GM12878 (cell line): ENCODE data around the gene PLVAP. TPM values are rescaled to one million over a fixed set of nuclear protein-coding genes. Genes with fewer than 3 reads are reported as not detected.
A peak's percentile ranks its signal among the peaks of the same experiment; 100 is the strongest.

Experiments
- ATAC-seq: fragments of 200-7000 bp; cut with Tn5 transposase; 3 replicates; pipeline ENCODE4 v1.9.1; 2020; ENCODE audit warnings: mild to moderate bottlenecking, moderate library complexity
- BruUV-seq: library from RNA; stranded (reverse); fragments of 400-500 nt; replicated peaks from 2 replicates; lab custom pipeline; 2021; lab: Mats Ljungman, UMichigan
- CTCF ChIA-PET: fragments of 300-600 bp; sonication (Branson Sonifier 250); formaldehyde crosslinking; extraction: SDS; loops from one replicate; lab custom pipeline; 2021; ENCODE audit warnings: inconsistent platforms; lab: Yijun Ruan, JAX
- POLR2A ChIA-PET: fragments of 350-600 bp; formaldehyde crosslinking; extraction: SDS; loops from one replicate; lab custom pipeline; 2021; ENCODE audit warnings: inconsistent platforms; lab: Charles Lee
- RAD21 ChIA-PET: fragments of 300-600 bp; sonication (Branson Sonifier 250); formaldehyde crosslinking; loops from one replicate; lab custom pipeline; 2023; ENCODE audit warnings: antibody characterized with exemption; ENCODE audit not compliant: unreplicated experiment; lab: Charles Lee
- SMC1A ChIA-PET: fragments of 300-600 bp; sonication (Branson Sonifier 250); formaldehyde crosslinking; loops from one replicate; lab custom pipeline; 2023; ENCODE audit not compliant: unreplicated experiment, uncharacterized antibody; lab: Charles Lee
- DNase-seq: peaks from one replicate; pipeline ENCODE4 v3.0.0-alpha.2; 2011; ENCODE audit warnings: low read depth, low spot score
- FAIRE-seq: peaks from 3 replicates; lab custom pipeline; 2011; peaks lifted over from hg19 to GRCh38; lab: Jason Lieb, UNC
- H2AFZ ChIP-seq: 2 replicates; pipeline ENCODE4 v1.6.0; 2011; ENCODE audit warnings: low read depth, low read length, control low read depth; ENCODE audit not compliant: control insufficient read depth
- H3K27ac ChIP-seq: 2 replicates; pipeline ENCODE4 v1.5.1; 2011; ENCODE audit warnings: control low read depth; ENCODE audit not compliant: control insufficient read depth, insufficient read depth
- H3K27me3 ChIP-seq, 2 experiments: replicated peaks in 1 of 2; 2 replicates each; pipeline versions ENCODE4 v1.6.0 to v1.6.1; 2011; ENCODE audit warnings: low read length in 1 of 2; ENCODE audit not compliant: control insufficient read depth in 2 of 2, insufficient read depth in 2 of 2
- H3K36me3 ChIP-seq, 2 experiments: 2 replicates each; pipeline ENCODE4 v1.5.1; 2011; ENCODE audit warnings: low read length in 1 of 2; ENCODE audit not compliant: control insufficient read depth in 2 of 2, insufficient read depth in 2 of 2
- H3K4me1 ChIP-seq: 2 replicates; pipeline ENCODE4 v1.6.1; 2011; ENCODE audit warnings: mild to moderate bottlenecking, low read length, moderate library complexity, mixed read lengths; ENCODE audit not compliant: control insufficient read depth, insufficient read depth
- H3K4me2 ChIP-seq: 2 replicates; pipeline ENCODE4 v1.6.0; 2011; ENCODE audit warnings: control low read depth; ENCODE audit not compliant: control insufficient read depth, insufficient read depth
- H3K4me3 ChIP-seq: fragments of 200-600 bp; sonication (generic); 2 replicates; pipeline ENCODE4 v1.5.1; 2016
- H3K79me2 ChIP-seq: 2 replicates; pipeline ENCODE4 v1.6.0; 2011; ENCODE audit warnings: low read length; ENCODE audit not compliant: control insufficient read depth, insufficient read depth
- H3K9ac ChIP-seq: 2 replicates; pipeline ENCODE4 v1.8.0; 2011; ENCODE audit warnings: low read length, control low read depth, mixed read lengths; ENCODE audit not compliant: control insufficient read depth, insufficient read depth
- H3K9me3 ChIP-seq: replicated peaks from 3 replicates; pipeline ENCODE4 v1.5.1; 2011; ENCODE audit warnings: mild to moderate bottlenecking, low read length; ENCODE audit not compliant: control insufficient read depth, insufficient read depth
- H4K20me1 ChIP-seq: 2 replicates; pipeline ENCODE4 v1.6.0; 2011; ENCODE audit not compliant: control insufficient read depth, insufficient read depth
- CEBPB ChIP-seq, 2 experiments: fragments of 150-350 bp in 1 of 2; IDR thresholded peaks; 2 replicates each; pipeline ENCODE4 v1.6.1; 2012 to 2014; ENCODE audit warnings: low read depth in 2 of 2, low read length in 2 of 2, borderline replicate concordance in 1 of 2, inconsistent platforms in 1 of 2
- EZH2 ChIP-seq: IDR thresholded peaks from 2 replicates; pipeline ENCODE4 v1.6.1; 2012; ENCODE audit warnings: low read depth, mild to moderate bottlenecking, control low read depth, inconsistent platforms, low read length, borderline replicate concordance; ENCODE audit not compliant: control insufficient read depth
- HCFC1 ChIP-seq: fragments of 150-350 bp; IDR thresholded peaks from 2 replicates; pipeline ENCODE4 v1.6.1; 2014; ENCODE audit warnings: low read length
- POLR2AphosphoS2 ChIP-seq: IDR thresholded peaks from 2 replicates; pipeline ENCODE4 v1.6.1; 2011; ENCODE audit warnings: low read depth, mild to moderate bottlenecking, low read length, improper control_type of control experiment, moderate library complexity
- RB1 ChIP-seq: fragments of 450-650 bp; formaldehyde crosslinking; IDR thresholded peaks from 2 replicates; pipeline ENCODE4 v1.6.1; 2017; ENCODE audit warnings: mild to moderate bottlenecking, borderline replicate concordance
- RUNX3 ChIP-seq: IDR thresholded peaks from 2 replicates; pipeline ENCODE4 v1.6.1; 2012; ENCODE audit warnings: low read length, inconsistent platforms
- TCF3 ChIP-seq: IDR thresholded peaks from 2 replicates; pipeline ENCODE4 v1.6.1; 2012; ENCODE audit warnings: low read depth, mild to moderate bottlenecking, low read length, borderline replicate concordance; ENCODE audit not compliant: insufficient read depth
- WRNIP1 ChIP-seq: IDR thresholded peaks from 2 replicates; pipeline ENCODE4 v1.6.1; 2011; ENCODE audit warnings: low read depth, low read length, improper control_type of control experiment, borderline replicate concordance
- ZSCAN29 ChIP-seq: fragments of 450-650 bp; IDR thresholded peaks from 2 replicates; pipeline ENCODE4 v1.6.1; 2017; ENCODE audit warnings: mild to moderate bottlenecking, moderate library complexity
- WGBS: methylation state at CpG from one replicate; pipeline ENCODE4 v1.1.6; 2016; ENCODE audit warnings: low lambda C conversion rate; ENCODE audit not compliant: insufficient replicate concordance, insufficient coverage; ENCODE audit errors: missing lambda C conversion rate; 5-methylcytosine and 5-hydroxymethylcytosine counted together
- in situ Hi-C: fragments of 300-500 bp; cut with MboI; formaldehyde crosslinking; loops from 9 replicates; pipeline ENCODE4 v1.14.3; 2018; ENCODE audit warnings: mixed read lengths
- intact Hi-C: fragments of 100-400 bp; cut with micrococcal nuclease; formaldehyde crosslinking; loops from one replicate; pipeline ENCODE4 v1.14.2; 2022; ENCODE audit not compliant: unreplicated experiment
- polyA plus RNA-seq, 11 experiments: library from polyadenylated mRNA; depleted of rRNA in 4 of 11; unstranded in 6 of 11; stranded (reverse) in 5 of 11; fragments of >200 nt; fragmentation: Nextera tagmentation in 4 of 11; fragmentation: Illumina TruSeq in 1 of 11; extraction: Ambion mirVana in 4 of 11; extraction: Trizol in 1 of 11; gene quantifications; 1 replicate in 1 of 11; 2 replicates in 10 of 11; pipeline versions ENCODE4 v1.2.1 to v1.2.3, GENCODE V29; 2011 to 2016; ENCODE audit warnings: inconsistent platforms in 2 of 11, missing spikeins in 2 of 11, low read depth in 1 of 11
- total RNA-seq, 4 experiments: library from RNA; depleted of rRNA in 3 of 4; stranded (reverse); fragments of >200 nt in 3 of 4; fragmentation: Illumina TruSeq in 1 of 4; extraction: Trizol in 1 of 4; gene quantifications; 2 replicates each; pipeline versions ENCODE4 v1.2.1 to v1.2.3, GENCODE V29; 2013 to 2021
- TF ChIP-seq, protein P1 (sequence below): fragments of 450-650 bp; IDR thresholded peaks from 2 replicates; pipeline ENCODE4 v1.6.1; 2014; ENCODE audit warnings: mild to moderate bottlenecking
- TF ChIP-seq, protein P2 (sequence below): fragments of 150-350 bp; IDR thresholded peaks from 2 replicates; pipeline ENCODE4 v1.6.1; 2016; ENCODE audit warnings: low read depth, low read length
- TF ChIP-seq, protein P3 (sequence below): fragments of 450-650 bp; IDR thresholded peaks from 2 replicates; pipeline ENCODE4 v1.6.1; 2016; ENCODE audit warnings: mild to moderate bottlenecking, moderate library complexity, borderline replicate concordance

Gene PLVAP
- total and polyA plus RNA-seq, 10 of the 15 experiments (the other 5 are each of a cell fraction or from before 2014, with no cell fraction given) = 0.03 to 0.54 (median 0.06) TPM; not detected in 4

DNA sequence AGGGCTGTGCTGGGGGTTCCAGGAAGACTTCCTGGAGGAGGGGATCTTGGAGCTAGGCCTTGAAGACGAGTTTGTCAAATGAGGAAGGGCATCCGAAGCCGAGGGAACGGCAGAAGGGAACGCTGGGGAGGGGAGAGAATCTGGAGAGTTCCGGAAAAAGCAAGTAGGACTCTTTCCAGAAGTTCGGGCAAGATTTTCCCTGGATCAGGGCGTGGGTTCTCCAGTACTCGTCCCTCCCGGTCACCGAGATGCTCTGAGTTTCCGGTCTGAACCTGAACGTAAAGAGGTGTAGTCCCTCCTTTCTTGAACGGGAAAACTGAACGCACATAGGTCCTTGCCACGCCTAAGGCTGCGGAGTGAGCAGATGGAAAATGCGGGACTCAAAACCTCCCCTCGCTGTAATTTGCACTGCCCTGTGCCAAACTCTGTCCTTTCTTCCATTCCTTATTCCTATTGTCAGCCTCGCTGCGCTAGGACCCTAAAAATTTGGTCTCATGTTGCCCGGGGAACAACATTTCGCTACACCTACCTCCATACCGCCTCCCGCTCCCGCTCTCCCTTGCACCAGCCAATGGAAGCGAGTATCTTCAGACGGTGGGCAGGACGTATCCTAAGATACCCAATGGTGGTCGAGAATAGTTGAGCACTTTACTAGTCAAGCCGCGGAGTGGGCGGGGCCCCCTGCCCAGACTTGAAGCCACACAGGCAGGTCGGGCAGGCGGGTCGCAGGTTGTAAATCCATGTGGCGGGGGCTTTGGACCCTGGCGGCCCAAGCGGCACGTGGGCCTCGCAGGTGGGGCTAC lies 40.1 kb downstream of the PLVAP start, which contains the start of gene GTPBP3:
GTPBP3 (plus strand) TSS at position 682 of the 803 bp plus-strand sequence; CDS start at position 741, 59 bp downstream.
- intact Hi-C loops (loop anchor here (5.0 kb wide), 1 partner anchor 45 kb away; no protein-coding TSS in a partner anchor), in situ Hi-C loops (no loop called here)
- no peaks in the 10 kb centered on the region for H4K20me1 ChIP-seq
- FAIRE-seq (peak; percentile 90), ATAC-seq (peak; percentile 89), DNase-seq (peak; percentile 96)
- no peaks in the 10 kb centered on the region; the same call in 2 of the 3 replicates for H3K9me3 ChIP-seq
- ChIA-PET POLR2A (interaction anchor here (0.5 to 4.4 kb wide), 6 partner anchors 17 to 380 kb away, joined by 3 to 24 read pairs (median 6); partner anchors contain the start of gene DDA1), RAD21 (interaction anchor here (1.4 to 2.1 kb wide), 2 partner anchors 28 to 68 kb away, joined by 3 to 7 read pairs; partner anchors contain the start of genes BST2 and DDA1), CTCF (interaction anchor here (1.0 to 2.4 kb wide), 2 partner anchors 32 to 49 kb away, joined by 4 to 16 read pairs; partner anchors contain the start of gene MRPL34), SMC1A (interaction anchor here (1.7 kb wide), 1 partner anchor 28 kb away, joined by 4 read pairs; the partner anchor contains the start of gene DDA1)
- H3K4me3 ChIP-seq = peak within 1 kb of the TSS; percentile 100
- TSS peak; percentile 95 for BruUV-seq
- under 1% methylated on average over 41 of the region's 41 CpGs for WGBS
- peak within 1 kb of the TSS; percentile 97 for H2AFZ ChIP-seq
- H3K4me1 ChIP-seq = peaks cover 21% of the 10 kb centered on the region
- peak within 1 kb of the TSS; percentile 84 for H3K27ac ChIP-seq
- peaks cover 6% of the 10 kb centered on the region for H3K79me2 ChIP-seq
- H3K9ac ChIP-seq = peak within 1 kb of the TSS; percentile 88
- H3K4me2 ChIP-seq = peak within 1 kb of the TSS; percentile 100
- no peaks in the 10 kb centered on the region for H3K27me3 ChIP-seq
- H3K36me3 ChIP-seq = no peaks in the 10 kb centered on the region; a peak in 2 of 4 replicates
- TF ChIP-seq POLR2AphosphoS2 (0 out of 2 replicates have a peak, but pooled peaks have one; percentile 38), CEBPB (IDR thresholded peaks at IDR 0.05; ENCODE audit: borderline replicate concordance in 1 of 2, low read depth in 2 of 2, low read length in 2 of 2) (no peak), RUNX3 (peak; percentile 62), WRNIP1 (peak; percentile 72; the same call in 1 of the 2 replicates), TCF3 (0 out of 2 replicates have a peak, but pooled peaks have one; percentile 4), HCFC1 (peak; percentile 87), ZSCAN29 (no peak), RB1 (peak; percentile 94; the same call in 1 of the 2 replicates), EZH2 (no peak)
- TF ChIP-seq, protein P1, sequence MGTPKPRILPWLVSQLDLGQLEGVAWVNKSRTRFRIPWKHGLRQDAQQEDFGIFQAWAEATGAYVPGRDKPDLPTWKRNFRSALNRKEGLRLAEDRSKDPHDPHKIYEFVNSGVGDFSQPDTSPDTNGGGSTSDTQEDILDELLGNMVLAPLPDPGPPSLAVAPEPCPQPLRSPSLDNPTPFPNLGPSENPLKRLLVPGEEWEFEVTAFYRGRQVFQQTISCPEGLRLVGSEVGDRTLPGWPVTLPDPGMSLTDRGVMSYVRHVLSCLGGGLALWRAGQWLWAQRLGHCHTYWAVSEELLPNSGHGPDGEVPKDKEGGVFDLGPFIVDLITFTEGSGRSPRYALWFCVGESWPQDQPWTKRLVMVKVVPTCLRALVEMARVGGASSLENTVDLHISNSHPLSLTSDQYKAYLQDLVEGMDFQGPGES = peak; percentile 70
- TF ChIP-seq, protein P2, sequence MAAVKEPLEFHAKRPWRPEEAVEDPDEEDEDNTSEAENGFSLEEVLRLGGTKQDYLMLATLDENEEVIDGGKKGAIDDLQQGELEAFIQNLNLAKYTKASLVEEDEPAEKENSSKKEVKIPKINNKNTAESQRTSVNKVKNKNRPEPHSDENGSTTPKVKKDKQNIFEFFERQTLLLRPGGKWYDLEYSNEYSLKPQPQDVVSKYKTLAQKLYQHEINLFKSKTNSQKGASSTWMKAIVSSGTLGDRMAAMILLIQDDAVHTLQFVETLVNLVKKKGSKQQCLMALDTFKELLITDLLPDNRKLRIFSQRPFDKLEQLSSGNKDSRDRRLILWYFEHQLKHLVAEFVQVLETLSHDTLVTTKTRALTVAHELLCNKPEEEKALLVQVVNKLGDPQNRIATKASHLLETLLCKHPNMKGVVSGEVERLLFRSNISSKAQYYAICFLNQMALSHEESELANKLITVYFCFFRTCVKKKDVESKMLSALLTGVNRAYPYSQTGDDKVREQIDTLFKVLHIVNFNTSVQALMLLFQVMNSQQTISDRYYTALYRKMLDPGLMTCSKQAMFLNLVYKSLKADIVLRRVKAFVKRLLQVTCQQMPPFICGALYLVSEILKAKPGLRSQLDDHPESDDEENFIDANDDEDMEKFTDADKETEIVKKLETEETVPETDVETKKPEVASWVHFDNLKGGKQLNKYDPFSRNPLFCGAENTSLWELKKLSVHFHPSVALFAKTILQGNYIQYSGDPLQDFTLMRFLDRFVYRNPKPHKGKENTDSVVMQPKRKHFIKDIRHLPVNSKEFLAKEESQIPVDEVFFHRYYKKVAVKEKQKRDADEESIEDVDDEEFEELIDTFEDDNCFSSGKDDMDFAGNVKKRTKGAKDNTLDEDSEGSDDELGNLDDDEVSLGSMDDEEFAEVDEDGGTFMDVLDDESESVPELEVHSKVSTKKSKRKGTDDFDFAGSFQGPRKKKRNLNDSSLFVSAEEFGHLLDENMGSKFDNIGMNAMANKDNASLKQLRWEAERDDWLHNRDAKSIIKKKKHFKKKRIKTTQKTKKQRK = peak; percentile 56
- TF ChIP-seq, protein P3, sequence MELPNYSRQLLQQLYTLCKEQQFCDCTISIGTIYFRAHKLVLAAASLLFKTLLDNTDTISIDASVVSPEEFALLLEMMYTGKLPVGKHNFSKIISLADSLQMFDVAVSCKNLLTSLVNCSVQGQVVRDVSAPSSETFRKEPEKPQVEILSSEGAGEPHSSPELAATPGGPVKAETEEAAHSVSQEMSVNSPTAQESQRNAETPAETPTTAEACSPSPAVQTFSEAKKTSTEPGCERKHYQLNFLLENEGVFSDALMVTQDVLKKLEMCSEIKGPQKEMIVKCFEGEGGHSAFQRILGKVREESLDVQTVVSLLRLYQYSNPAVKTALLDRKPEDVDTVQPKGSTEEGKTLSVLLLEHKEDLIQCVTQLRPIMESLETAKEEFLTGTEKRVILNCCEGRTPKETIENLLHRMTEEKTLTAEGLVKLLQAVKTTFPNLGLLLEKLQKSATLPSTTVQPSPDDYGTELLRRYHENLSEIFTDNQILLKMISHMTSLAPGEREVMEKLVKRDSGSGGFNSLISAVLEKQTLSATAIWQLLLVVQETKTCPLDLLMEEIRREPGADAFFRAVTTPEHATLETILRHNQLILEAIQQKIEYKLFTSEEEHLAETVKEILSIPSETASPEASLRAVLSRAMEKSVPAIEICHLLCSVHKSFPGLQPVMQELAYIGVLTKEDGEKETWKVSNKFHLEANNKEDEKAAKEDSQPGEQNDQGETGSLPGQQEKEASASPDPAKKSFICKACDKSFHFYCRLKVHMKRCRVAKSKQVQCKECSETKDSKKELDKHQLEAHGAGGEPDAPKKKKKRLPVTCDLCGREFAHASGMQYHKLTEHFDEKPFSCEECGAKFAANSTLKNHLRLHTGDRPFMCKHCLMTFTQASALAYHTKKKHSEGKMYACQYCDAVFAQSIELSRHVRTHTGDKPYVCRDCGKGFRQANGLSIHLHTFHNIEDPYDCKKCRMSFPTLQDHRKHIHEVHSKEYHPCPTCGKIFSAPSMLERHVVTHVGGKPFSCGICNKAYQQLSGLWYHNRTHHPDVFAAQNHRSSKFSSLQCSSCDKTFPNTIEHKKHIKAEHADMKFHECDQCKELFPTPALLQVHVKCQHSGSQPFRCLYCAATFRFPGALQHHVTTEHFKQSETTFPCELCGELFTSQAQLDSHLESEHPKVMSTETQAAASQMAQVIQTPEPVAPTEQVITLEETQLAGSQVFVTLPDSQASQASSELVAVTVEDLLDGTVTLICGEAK = peak; percentile 99
